Activated CD8-positive, alpha-beta T cell treated with anti-CD3 and anti-CD28 coated beads for 36 hours (primary cell): ENCODE results near the gene TNS4. TPM values are rescaled to one million over a fixed set of nuclear protein-coding genes. Genes with fewer than 3 reads are reported as not detected.

ENCODE experiments used
- ATAC-seq: fragments of 200-7000 bp; cut with Tn5 transposase; one replicate; pipeline ENCODE4 v1.10.0; 2021; ENCODE audit warnings: mild to moderate bottlenecking, moderate library complexity
- CTCF ChIA-PET: fragments of 350-600 bp; sonication (Branson Sonifier 250); formaldehyde crosslinking; loops from one replicate; lab custom pipeline; 2021; ENCODE audit warnings: antibody characterized with exemption; lab: Charles Lee
- POLR2A ChIA-PET: fragments of 350-600 bp; sonication (Branson Sonifier 250); formaldehyde crosslinking; loops from one replicate; lab custom pipeline; 2021; ENCODE audit warnings: antibody characterized with exemption; lab: Charles Lee
- DNase-seq: peaks from one replicate; pipeline ENCODE4 v3.0.0-alpha.2; 2020
- H3K27ac Mint-ChIP-seq: one replicate; pipeline ENCODE4 v1.8.0; 2021; ENCODE audit warnings: mild to moderate bottlenecking, mixed read lengths
- H3K27me3 Mint-ChIP-seq: one replicate; pipeline ENCODE4 v1.8.0; 2021; ENCODE audit warnings: mixed read lengths
- H3K36me3 Mint-ChIP-seq: one replicate; pipeline ENCODE4 v1.8.0; 2021; ENCODE audit warnings: low read depth, mixed read lengths
- H3K4me1 Mint-ChIP-seq: one replicate; pipeline ENCODE4 v1.8.0; 2021; ENCODE audit warnings: low read depth, mixed read lengths
- H3K4me3 Mint-ChIP-seq: one replicate; pipeline ENCODE4 v1.8.0; 2021; ENCODE audit warnings: mild to moderate bottlenecking, moderate library complexity, mixed read lengths
- H3K9me3 Mint-ChIP-seq: one replicate; pipeline ENCODE4 v1.8.0; 2021; ENCODE audit warnings: mixed read lengths
- CTCF ChIP-seq: fragments of 200-600 bp; IDR thresholded peaks from one replicate; pipeline ENCODE4 v1.8.0; 2022; ENCODE audit warnings: antibody characterized with exemption, mild to moderate bottlenecking
- intact Hi-C: fragments of 100-400 bp; cut with micrococcal nuclease; formaldehyde crosslinking; loops from one replicate; pipeline ENCODE4 v1.10.0; 2022
- total RNA-seq, 2 experiments: library from RNA; stranded (reverse); gene quantifications; one replicate each; pipeline ENCODE4 v1.2.3, GENCODE V29; 2021

The TNS4 gene
- total RNA-seq, 2 experiments from 2014 or later = 5.8 to 6.3 TPM

GRCh38 chr17:40456396-40456951 is 44.9 kb downstream of the TNS4 start:
- intact Hi-C loops = no loop called here
- Mint-ChIP-seq H3K36me3 (no peaks in the 10 kb centered on the region), H3K4me1 (peaks cover 6% of the 10 kb centered on the region), H3K9me3 (no peaks in the 10 kb centered on the region), H3K4me3 (no peak overlapping the region), H3K27ac (no peak overlapping the region), H3K27me3 (no peaks in the 10 kb centered on the region)
- DNase-seq = no peak
- CTCF ChIA-PET = interaction anchor here (1.0 to 2.5 kb wide), 5 partner anchors 12 to 76 kb away, joined by 3 to 16 read pairs (median 7); no protein-coding TSS in a partner anchor
- no peak for TF ChIP-seq CTCF
- POLR2A ChIA-PET = interaction anchor here (0.6 to 1.2 kb wide), 2 partner anchors 10 to 77 kb away, joined by 3 read pairs; no protein-coding TSS in a partner anchor
- no peak for ATAC-seq

- ChIA-PET POLR2A (interaction anchor here (1.0 to 1.2 kb wide), 2 partner anchors 11 to 18 kb away, joined by 3 read pairs; no protein-coding TSS in a partner anchor), CTCF (interaction anchor here (0.7 to 2.5 kb wide), 8 partner anchors 8 to 97 kb away, joined by 3 to 16 read pairs (median 6); no protein-coding TSS in a partner anchor)
- peaks cover 1% of the 10 kb centered on the region for H3K27me3 Mint-ChIP-seq
- TF ChIP-seq CTCF = no peak
- no peak for DNase-seq
- ATAC-seq = no peak
- no peak overlapping the region for H3K4me3 Mint-ChIP-seq
- intact Hi-C loops = no loop called here
- H3K9me3 Mint-ChIP-seq = no peaks in the 10 kb centered on the region
- H3K4me1 Mint-ChIP-seq = peaks cover 6% of the 10 kb centered on the region
- no peaks in the 10 kb centered on the region for H3K36me3 Mint-ChIP-seq
- no peak overlapping the region for H3K27ac Mint-ChIP-seq
Observed at GRCh38 chr17:40454613-40454995, 46.8 kb downstream of the TNS4 start.

- Mint-ChIP-seq H3K9me3 (no peaks in the 10 kb centered on the region), H3K27ac (no peak overlapping the region), H3K4me1 (peaks cover 6% of the 10 kb centered on the region), H3K36me3 (no peaks in the 10 kb centered on the region), H3K4me3 (no peak overlapping the region), H3K27me3 (peaks cover 1% of the 10 kb centered on the region)
- no peak for TF ChIP-seq CTCF
- POLR2A ChIA-PET = interaction anchor here (1.0 kb wide), 1 partner anchor 19 kb away, joined by 3 read pairs; no protein-coding TSS in a partner anchor
- no peak for DNase-seq
- intact Hi-C loops = no loop called here
- no peak for ATAC-seq
- CTCF ChIA-PET = interaction anchor here (1.6 to 2.2 kb wide), 4 partner anchors 21 to 96 kb away, joined by 3 to 16 read pairs (median 12); no protein-coding TSS in a partner anchor
Observed at GRCh38 chr17:40453881-40454612, 47.4 kb downstream of the TNS4 start.

- Mint-ChIP-seq H3K9me3 (no peaks in the 10 kb centered on the region), H3K36me3 (no peaks in the 10 kb centered on the region), H3K4me3 (no peak overlapping the region), H3K27me3 (peaks cover 1% of the 10 kb centered on the region), H3K27ac (no peak overlapping the region), H3K4me1 (peaks cover 8% of the 10 kb centered on the region)
- DNase-seq (no peak), ATAC-seq (no peak)
- POLR2A ChIA-PET = interaction anchor here (0.7 kb wide), 1 partner anchor 23 kb away, joined by 3 read pairs; no protein-coding TSS in a partner anchor
- intact Hi-C loops = no loop called here
- TF ChIP-seq CTCF = no peak
- CTCF ChIA-PET = interaction anchor here (7.0 kb wide), 1 partner anchor 79 kb away, joined by 34 read pairs; no protein-coding TSS in a partner anchor
Observed at GRCh38 chr17:40452921-40453378, 48.5 kb downstream of the TNS4 start.
